Measurements from ENCODE around the gene IDI1.

Gene IDI1

DNA sequence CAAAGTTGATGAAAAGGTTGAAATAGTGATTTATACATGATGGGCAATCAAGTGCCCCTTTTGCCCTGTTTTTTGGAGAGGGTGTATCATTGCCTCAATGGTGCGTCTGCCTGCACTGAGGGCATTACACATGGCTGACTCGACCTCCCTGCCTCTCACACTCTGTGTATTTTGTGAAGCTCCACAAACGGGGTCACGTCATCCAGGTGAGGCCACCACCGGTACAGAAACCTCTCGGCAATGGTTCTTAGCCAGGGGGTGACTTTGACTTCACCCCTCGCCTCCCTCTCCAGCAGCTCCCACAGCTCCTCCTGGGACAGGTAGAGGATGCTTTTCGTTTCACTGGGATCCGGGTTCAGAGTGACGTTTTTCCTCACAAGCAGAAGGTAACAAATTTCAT is 29.6 kb downstream of the IDI1 start:
- TF ChIP-seq, protein P1, sequence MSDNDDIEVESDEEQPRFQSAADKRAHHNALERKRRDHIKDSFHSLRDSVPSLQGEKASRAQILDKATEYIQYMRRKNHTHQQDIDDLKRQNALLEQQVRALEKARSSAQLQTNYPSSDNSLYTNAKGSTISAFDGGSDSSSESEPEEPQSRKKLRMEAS (IDR thresholded peaks at IDR 0.05): no peak
- TF ChIP-seq CEBPB (IDR thresholded peaks at IDR 0.05) (no peak), NFIC (IDR thresholded peaks at IDR 0.05) (no peak), YY1 (IDR thresholded peaks at IDR 0.05; ENCODE audit: low read depth) (no peak), FOXM1 (IDR thresholded peaks at IDR 0.05; ENCODE audit: borderline replicate concordance, low read depth) (no peak), EGR1 (IDR thresholded peaks at IDR 0.05) (no peak), ZBTB7A (IDR thresholded peaks at IDR 0.05; ENCODE audit: low read depth) (no peak)
- TF ChIP-seq, protein P2, sequence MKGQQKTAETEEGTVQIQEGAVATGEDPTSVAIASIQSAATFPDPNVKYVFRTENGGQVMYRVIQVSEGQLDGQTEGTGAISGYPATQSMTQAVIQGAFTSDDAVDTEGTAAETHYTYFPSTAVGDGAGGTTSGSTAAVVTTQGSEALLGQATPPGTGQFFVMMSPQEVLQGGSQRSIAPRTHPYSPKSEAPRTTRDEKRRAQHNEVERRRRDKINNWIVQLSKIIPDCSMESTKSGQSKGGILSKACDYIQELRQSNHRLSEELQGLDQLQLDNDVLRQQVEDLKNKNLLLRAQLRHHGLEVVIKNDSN (IDR thresholded peaks at IDR 0.05): no peak

DNA sequence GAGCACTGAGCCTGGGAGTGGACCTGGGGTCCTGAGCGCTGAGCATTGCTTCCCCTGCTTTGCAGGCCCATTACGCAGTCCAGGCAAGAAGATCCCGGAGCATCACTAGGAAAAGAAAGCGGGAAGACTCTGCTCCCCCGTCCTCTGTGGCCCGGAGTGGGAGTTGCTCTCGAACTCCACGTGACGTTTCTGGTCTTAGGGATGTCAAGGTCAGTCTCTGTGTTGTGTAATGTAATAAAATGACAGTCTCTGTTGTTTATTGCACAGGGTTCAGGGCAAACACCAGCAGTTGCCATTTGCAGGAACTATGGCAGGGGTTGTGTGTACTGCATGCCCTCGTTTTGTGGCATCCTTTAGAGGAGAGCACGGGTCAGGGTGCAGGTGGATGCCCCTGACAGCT is 33.2 kb downstream of the IDI1 start:
- TF ChIP-seq TEAD4 (IDR thresholded peaks at IDR 0.05) (no peak), ZBTB7A (IDR thresholded peaks at IDR 0.05; ENCODE audit: low read depth) (no peak), YY1 (IDR thresholded peaks at IDR 0.05; ENCODE audit: low read depth) (no peak), EGR1 (IDR thresholded peaks at IDR 0.05) (no peak), EP300 (IDR thresholded peaks at IDR 0.05; ENCODE audit: borderline replicate concordance) (no peak), RAD21 (IDR thresholded peaks at IDR 0.05; ENCODE audit: low read depth) (no peak), FOXM1 (IDR thresholded peaks at IDR 0.05; ENCODE audit: borderline replicate concordance, low read depth) (no peak), TCF12 (IDR thresholded peaks at IDR 0.05; ENCODE audit: low read depth) (no peak), CREB1 (IDR thresholded peaks at IDR 0.05; ENCODE audit: low read depth) (no peak), CEBPB (IDR thresholded peaks at IDR 0.05) (no peak), TAF1 (IDR thresholded peaks at IDR 0.05; ENCODE audit: low read depth) (no peak)
- TF ChIP-seq, protein P2 (IDR thresholded peaks at IDR 0.05): no peak
- TF ChIP-seq, protein P3, sequence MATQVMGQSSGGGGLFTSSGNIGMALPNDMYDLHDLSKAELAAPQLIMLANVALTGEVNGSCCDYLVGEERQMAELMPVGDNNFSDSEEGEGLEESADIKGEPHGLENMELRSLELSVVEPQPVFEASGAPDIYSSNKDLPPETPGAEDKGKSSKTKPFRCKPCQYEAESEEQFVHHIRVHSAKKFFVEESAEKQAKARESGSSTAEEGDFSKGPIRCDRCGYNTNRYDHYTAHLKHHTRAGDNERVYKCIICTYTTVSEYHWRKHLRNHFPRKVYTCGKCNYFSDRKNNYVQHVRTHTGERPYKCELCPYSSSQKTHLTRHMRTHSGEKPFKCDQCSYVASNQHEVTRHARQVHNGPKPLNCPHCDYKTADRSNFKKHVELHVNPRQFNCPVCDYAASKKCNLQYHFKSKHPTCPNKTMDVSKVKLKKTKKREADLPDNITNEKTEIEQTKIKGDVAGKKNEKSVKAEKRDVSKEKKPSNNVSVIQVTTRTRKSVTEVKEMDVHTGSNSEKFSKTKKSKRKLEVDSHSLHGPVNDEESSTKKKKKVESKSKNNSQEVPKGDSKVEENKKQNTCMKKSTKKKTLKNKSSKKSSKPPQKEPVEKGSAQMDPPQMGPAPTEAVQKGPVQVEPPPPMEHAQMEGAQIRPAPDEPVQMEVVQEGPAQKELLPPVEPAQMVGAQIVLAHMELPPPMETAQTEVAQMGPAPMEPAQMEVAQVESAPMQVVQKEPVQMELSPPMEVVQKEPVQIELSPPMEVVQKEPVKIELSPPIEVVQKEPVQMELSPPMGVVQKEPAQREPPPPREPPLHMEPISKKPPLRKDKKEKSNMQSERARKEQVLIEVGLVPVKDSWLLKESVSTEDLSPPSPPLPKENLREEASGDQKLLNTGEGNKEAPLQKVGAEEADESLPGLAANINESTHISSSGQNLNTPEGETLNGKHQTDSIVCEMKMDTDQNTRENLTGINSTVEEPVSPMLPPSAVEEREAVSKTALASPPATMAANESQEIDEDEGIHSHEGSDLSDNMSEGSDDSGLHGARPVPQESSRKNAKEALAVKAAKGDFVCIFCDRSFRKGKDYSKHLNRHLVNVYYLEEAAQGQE (IDR thresholded peaks at IDR 0.05; ENCODE audit: low read depth): no peak

DNA sequence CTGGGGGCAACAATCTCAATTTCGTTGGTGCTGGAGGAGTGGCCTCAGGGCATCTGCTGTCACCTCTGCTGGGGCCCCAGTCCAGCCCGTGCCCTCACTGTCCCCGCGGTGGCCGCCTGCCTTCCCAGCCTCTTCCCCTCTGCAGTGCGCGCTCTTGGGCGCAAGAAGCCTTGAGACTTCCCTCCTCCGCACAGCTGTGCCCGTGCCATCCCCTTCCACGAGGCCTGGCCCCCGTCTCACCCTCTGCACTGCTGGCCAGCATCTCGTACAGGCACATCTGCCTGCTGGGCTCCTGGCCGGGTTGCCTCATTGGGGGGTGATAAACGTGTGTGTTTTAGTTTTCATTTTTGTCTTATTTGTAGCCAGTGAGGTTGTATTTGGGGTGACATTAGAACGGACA is 37.2 kb downstream of the IDI1 start:
- TF ChIP-seq EP300 (IDR thresholded peaks at IDR 0.05; ENCODE audit: borderline replicate concordance) (no peak), CEBPB (IDR thresholded peaks at IDR 0.05) (no peak), EGR1 (IDR thresholded peaks at IDR 0.05) (no peak), ZBTB7A (IDR thresholded peaks at IDR 0.05; ENCODE audit: low read depth) (no peak), TAF1 (IDR thresholded peaks at IDR 0.05; ENCODE audit: low read depth) (no peak), TEAD4 (IDR thresholded peaks at IDR 0.05) (no peak), CREB1 (IDR thresholded peaks at IDR 0.05; ENCODE audit: low read depth) (no peak), RAD21 (IDR thresholded peaks at IDR 0.05; ENCODE audit: low read depth) (no peak), YY1 (IDR thresholded peaks at IDR 0.05; ENCODE audit: low read depth) (no peak), NFIC (IDR thresholded peaks at IDR 0.05) (no peak), FOXM1 (IDR thresholded peaks at IDR 0.05; ENCODE audit: borderline replicate concordance, low read depth) (no peak), TCF12 (IDR thresholded peaks at IDR 0.05; ENCODE audit: low read depth) (no peak)
- TF ChIP-seq, protein P2 (IDR thresholded peaks at IDR 0.05): no peak
- TF ChIP-seq, protein P3 (IDR thresholded peaks at IDR 0.05; ENCODE audit: low read depth): no peak
- TF ChIP-seq, protein P1 (IDR thresholded peaks at IDR 0.05): no peak

DNA sequence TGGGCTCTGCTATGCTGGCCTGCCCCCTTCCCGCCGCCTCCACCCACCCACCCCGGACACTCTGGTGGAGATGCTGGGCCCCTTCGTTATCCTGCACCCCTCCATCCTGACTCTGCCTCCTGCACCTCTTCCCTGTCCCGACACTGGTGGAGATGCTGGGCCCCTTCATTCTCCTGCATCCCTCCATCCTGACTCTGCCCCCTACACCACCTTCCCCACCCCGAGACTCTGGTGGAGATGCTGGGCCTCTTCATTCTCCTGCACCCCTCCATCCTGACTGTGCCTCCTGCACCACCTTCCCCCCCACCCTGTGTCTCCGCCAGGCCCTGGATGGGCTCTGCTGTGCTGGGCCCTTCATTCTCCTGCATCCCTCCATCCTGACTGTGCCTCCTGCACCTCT is 38.2 kb downstream of the IDI1 start:
- no peak for TF ChIP-seq CEBPB (IDR thresholded peaks at IDR 0.05)
- TF ChIP-seq, protein P2 (IDR thresholded peaks at IDR 0.05): no peak
- TF ChIP-seq, protein P1 (IDR thresholded peaks at IDR 0.05): no peak
- no peak for TF ChIP-seq EGR1 (IDR thresholded peaks at IDR 0.05)
- TF ChIP-seq TEAD4 (IDR thresholded peaks at IDR 0.05): no peak
- no peak for TF ChIP-seq TCF12 (IDR thresholded peaks at IDR 0.05; ENCODE audit: low read depth)
- no peak for TF ChIP-seq TAF1 (IDR thresholded peaks at IDR 0.05; ENCODE audit: low read depth)
- TF ChIP-seq CREB1 (IDR thresholded peaks at IDR 0.05; ENCODE audit: low read depth): no peak
- TF ChIP-seq ZBTB7A (IDR thresholded peaks at IDR 0.05; ENCODE audit: low read depth): no peak
- TF ChIP-seq EP300 (IDR thresholded peaks at IDR 0.05; ENCODE audit: borderline replicate concordance): no peak
- TF ChIP-seq NFIC (IDR thresholded peaks at IDR 0.05): no peak
- no peak for TF ChIP-seq FOXM1 (IDR thresholded peaks at IDR 0.05; ENCODE audit: borderline replicate concordance, low read depth)
- no peak for TF ChIP-seq YY1 (IDR thresholded peaks at IDR 0.05; ENCODE audit: low read depth)

DNA sequence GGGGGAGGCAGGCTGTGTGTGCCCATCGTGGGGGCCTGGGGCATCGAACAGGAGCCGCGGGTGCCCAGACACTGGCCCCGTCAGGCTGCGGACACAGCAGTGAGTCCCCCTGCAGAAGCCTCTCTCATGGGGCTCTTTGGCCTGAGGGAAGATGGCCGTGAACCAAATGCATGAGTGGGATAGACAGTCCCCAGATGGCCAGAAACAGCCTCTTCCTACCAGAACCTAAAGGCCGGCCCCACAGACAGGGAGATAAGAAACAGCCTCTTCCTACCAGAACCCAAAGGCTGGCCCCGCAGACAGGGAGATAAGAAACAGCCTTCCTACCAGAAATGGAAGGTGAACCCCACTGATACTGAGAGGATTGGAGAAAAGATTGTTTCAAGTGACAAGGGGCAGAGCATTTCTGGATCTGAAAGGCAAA is 39.8 kb downstream of the IDI1 start:
- TF ChIP-seq, protein P1 (IDR thresholded peaks at IDR 0.05): no peak
- no peak for TF ChIP-seq ZBTB7A (IDR thresholded peaks at IDR 0.05; ENCODE audit: low read depth)
- TF ChIP-seq, protein P2 (IDR thresholded peaks at IDR 0.05): no peak
- no peak for TF ChIP-seq NFIC (IDR thresholded peaks at IDR 0.05)
- TF ChIP-seq RAD21 (IDR thresholded peaks at IDR 0.05; ENCODE audit: low read depth): no peak
- TF ChIP-seq YY1 (IDR thresholded peaks at IDR 0.05; ENCODE audit: low read depth): no peak
- TF ChIP-seq CEBPB (IDR thresholded peaks at IDR 0.05): no peak
- TF ChIP-seq TAF1 (IDR thresholded peaks at IDR 0.05; ENCODE audit: low read depth): no peak
- TF ChIP-seq TCF12 (IDR thresholded peaks at IDR 0.05; ENCODE audit: low read depth): no peak
- TF ChIP-seq CREB1 (IDR thresholded peaks at IDR 0.05; ENCODE audit: low read depth): no peak
- TF ChIP-seq EP300 (IDR thresholded peaks at IDR 0.05; ENCODE audit: borderline replicate concordance): no peak
- TF ChIP-seq EGR1 (IDR thresholded peaks at IDR 0.05): no peak
- TF ChIP-seq, protein P3 (IDR thresholded peaks at IDR 0.05; ENCODE audit: low read depth): no peak
- no peak for TF ChIP-seq TEAD4 (IDR thresholded peaks at IDR 0.05)
- TF ChIP-seq FOXM1 (IDR thresholded peaks at IDR 0.05; ENCODE audit: borderline replicate concordance, low read depth): no peak
